Keratinocyte (primary cell): ENCODE data around the gene HARBI1.

ENCODE experiments used
- EZH2 ChIP-seq: IDR thresholded peaks from one replicate; pipeline ENCODE4 v1.6.1; 2012; ENCODE audit warnings: inconsistent platforms, mild to moderate bottlenecking, low read length, moderate library complexity
- TF ChIP-seq, protein P1 (sequence below), 3 experiments: IDR thresholded peaks in 1 of 3; conservative IDR thresholded peaks in 1 of 3; optimal IDR thresholded peaks in 1 of 3; 2 replicates in 2 of 3; 3 replicates in 1 of 3; pipeline versions ENCODE3 to v1.5.1; 2011; ENCODE audit warnings: low read length in 3 of 3, mild to moderate bottlenecking in 3 of 3, moderate library complexity in 2 of 3, control low read depth in 1 of 3, inconsistent platforms in 1 of 3; ENCODE audit not compliant: insufficient read depth in 2 of 3; ENCODE audit errors: extremely low read depth in 1 of 3

DNA sequence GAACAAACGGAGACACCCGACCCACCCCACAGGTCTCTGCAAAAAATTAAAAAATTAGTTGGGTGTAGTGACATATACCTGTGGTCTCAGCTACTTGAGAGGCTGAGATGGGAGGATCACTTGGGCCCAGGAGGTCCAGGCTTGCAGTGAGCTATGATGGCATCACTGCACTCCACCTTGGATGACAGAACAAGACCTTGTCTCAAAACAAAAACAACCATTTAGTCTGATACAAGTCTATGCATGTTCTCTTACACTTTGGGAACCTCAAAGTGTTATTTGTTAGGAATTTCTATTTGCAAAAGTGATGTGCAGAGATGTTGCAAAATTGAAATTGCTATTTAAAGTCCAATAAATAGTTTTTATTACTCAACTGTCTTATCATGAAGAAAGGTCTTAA is 14.6 kb upstream of the HARBI1 start:
- TF ChIP-seq, protein P1, sequence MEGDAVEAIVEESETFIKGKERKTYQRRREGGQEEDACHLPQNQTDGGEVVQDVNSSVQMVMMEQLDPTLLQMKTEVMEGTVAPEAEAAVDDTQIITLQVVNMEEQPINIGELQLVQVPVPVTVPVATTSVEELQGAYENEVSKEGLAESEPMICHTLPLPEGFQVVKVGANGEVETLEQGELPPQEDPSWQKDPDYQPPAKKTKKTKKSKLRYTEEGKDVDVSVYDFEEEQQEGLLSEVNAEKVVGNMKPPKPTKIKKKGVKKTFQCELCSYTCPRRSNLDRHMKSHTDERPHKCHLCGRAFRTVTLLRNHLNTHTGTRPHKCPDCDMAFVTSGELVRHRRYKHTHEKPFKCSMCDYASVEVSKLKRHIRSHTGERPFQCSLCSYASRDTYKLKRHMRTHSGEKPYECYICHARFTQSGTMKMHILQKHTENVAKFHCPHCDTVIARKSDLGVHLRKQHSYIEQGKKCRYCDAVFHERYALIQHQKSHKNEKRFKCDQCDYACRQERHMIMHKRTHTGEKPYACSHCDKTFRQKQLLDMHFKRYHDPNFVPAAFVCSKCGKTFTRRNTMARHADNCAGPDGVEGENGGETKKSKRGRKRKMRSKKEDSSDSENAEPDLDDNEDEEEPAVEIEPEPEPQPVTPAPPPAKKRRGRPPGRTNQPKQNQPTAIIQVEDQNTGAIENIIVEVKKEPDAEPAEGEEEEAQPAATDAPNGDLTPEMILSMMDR (optimal IDR thresholded peaks at IDR 0.05 in 1 of 3, IDR thresholded peaks at IDR 0.05 in 1 of 3, conservative IDR thresholded peaks at IDR 0.05 in 1 of 3; ENCODE audit: extremely low read depth in 1 of 3, insufficient read depth in 2 of 3, low read length in 3 of 3), result no peak
- TF ChIP-seq EZH2, result no peak
